Bronchial epithelial cell (primary cell): ENCODE results near the gene CD99L2. TPM values are rescaled to one million over a fixed set of nuclear protein-coding genes. Genes with fewer than 3 reads are reported as not detected.

Experiments used
- DNase-seq: peaks from one replicate; pipeline ENCODE4 v3.0.0-alpha.2; 2010; ENCODE audit warnings: low read depth
- FAIRE-seq: peaks from 2 replicates; lab custom pipeline; 2011; peaks lifted over from hg19 to GRCh38; lab: Jason Lieb, UNC
- H3K27me3 ChIP-seq: 2 replicates; pipeline ENCODE4 v1.5.1; 2011; ENCODE audit warnings: low read length; ENCODE audit not compliant: control insufficient read depth, insufficient read depth
- H3K36me3 ChIP-seq: 2 replicates; pipeline ENCODE4 v1.5.1; 2011; ENCODE audit warnings: low read length; ENCODE audit not compliant: control insufficient read depth, insufficient read depth
- H3K4me3 ChIP-seq: 2 replicates; pipeline ENCODE4 v1.5.1; 2011; ENCODE audit warnings: mild to moderate bottlenecking, low read depth, low read length, control low read depth
- CTCF ChIP-seq: IDR thresholded peaks from 2 replicates; pipeline ENCODE4 v1.5.1; 2011; ENCODE audit warnings: mild to moderate bottlenecking, moderate library complexity, low read length, control low read depth, inconsistent platforms; ENCODE audit not compliant: insufficient read depth, severe bottlenecking
- total RNA-seq: library from RNA; depleted of rRNA; stranded (reverse); fragments of >200 nt; gene quantifications from 2 replicates; pipeline ENCODE4 v1.2.1, GENCODE V29; 2014

Gene CD99L2
- total RNA-seq, 1 donor from 2014 or later: 10.8 TPM

DNA sequence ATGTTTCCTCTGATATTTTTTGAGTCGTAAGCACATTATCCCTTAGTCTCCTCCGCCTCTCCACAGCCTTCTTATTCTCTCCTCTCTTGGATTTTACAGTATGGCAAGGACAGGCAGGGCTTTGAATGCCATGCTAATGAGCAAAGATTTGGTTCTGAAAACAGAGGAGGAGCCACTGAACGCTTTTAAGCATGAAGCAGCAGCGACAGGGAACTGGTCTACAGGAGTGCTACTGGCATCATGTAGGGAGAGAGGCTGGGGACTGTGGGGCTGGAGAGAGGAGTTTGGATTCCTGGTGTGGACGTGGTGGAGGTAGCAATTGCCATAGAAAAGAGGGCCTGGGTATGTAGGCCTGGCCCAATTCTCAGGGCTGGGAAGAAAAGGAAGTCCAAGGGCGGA, 4.6 kb upstream of the CD99L2 start:
- no peaks in the 10 kb centered on the region for H3K27me3 ChIP-seq
- no peak for TF ChIP-seq CTCF
- H3K4me3 ChIP-seq: no peak overlapping the region
- no peak for DNase-seq
- FAIRE-seq: peak; percentile 28
- no peaks in the 10 kb centered on the region for H3K36me3 ChIP-seq

DNA sequence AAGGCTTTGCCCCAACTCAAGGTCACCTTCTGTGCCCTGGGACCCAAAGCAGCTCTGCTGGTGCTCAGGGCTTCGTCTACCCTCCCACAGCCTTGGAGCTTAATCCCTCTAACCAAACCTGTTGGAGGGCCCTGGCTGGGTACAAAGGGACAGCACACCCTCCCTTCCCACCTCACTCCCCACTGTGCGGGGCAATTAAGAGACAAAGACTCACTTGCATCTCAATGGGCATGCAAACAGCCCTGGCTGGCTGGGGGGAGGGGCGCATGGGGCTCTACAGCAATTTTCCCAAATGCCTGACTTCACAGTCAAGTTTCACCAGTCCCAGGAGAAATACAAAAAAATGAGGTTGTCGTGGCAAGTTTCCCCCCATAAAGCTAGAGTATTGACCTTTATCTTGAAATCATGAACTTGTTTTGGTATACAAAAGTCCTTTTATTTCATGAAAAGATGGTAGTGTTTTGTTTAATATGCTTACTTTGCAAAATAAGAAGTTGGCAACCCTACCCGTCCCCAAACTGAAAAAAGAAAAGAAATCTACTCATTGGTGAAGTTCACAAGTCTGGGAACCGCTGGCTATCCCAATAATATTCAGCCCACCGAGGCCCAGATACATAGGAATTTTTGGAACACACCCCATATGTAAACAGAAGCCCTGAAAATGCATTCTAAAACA, 4.1 kb upstream of the CD99L2 start:
- DNase-seq (no peak), FAIRE-seq (no peak)
- Histone ChIP-seq H3K4me3 (no peak overlapping the region), H3K36me3 (no peaks in the 10 kb centered on the region), H3K27me3 (no peaks in the 10 kb centered on the region)
- no peak for TF ChIP-seq CTCF

DNA sequence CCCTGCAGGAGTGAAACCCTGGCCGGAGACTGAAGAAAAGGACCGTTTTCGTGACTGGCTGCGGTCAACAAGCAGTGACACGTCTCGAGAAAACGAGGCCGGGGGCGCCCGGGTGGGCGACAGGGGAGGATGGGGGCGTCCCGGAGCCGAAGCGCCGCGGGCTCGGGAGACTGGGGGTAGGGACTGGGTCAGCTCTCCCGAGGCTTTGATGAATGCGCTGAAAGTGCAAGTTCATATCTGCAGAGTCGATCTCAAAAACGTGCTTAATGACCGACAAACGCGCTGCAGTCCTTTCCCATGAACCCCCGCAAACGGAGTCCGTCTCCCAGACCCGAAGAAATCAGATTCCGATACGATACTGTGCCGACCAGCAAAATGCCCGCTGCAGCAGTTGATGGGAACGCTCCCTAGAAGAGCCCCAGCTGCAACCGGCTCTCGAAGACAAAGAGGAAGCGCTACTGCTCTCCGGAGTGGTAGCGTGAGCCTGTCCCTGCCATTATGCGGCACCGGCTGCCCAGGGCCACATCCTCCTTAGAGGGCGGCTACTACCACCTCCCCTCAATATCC, 806 bp upstream of the CD99L2 start:
- Histone ChIP-seq H3K36me3 (no peaks in the 10 kb centered on the region), H3K4me3 (peak overlapping the region; percentile 69), H3K27me3 (no peaks in the 10 kb centered on the region)
- TF ChIP-seq CTCF: no peak
- FAIRE-seq: no peak
- peak; percentile 8 for DNase-seq

DNA sequence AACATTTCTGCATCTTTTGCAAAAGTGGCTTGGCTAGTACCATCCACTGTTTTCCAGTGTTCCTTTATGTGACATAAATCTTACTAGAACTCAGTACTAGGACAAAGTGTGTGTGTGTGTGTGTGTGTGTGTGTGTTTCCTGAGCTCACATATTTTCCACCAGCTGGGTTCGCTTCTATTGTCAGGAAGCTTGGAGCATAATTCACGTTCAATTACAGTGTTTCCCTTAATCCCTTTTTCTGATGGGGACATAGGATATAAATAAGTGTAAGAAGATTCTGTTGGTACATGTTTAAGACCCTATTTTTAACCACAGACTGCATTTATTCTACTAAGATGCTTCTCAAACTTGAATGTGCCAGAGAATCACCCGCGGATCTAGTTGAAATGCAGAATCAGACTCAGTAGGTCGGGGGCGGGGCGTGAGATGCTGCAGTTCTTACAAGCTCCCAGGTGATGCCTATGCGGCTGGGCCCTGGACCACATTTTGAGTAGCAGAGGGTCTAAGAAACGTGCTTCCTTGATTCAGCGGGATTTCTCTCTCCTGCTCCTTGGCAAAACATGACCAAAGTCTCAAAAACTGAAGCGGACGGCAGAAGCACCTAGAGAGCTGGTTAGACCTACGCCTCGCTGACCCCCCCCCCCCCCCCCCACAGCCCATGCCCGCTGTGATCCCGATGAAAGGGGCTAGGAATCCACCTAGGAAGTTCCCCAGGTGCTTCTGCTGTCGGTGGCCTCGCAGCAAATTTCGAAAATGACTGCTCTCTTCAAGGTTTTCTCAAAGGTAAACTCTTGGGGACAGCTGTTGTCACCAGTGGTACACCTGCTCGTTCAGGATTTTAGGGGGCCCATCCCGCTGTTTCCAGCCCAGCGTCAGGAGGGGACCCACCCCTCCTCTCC, 797 bp downstream of the CD99L2 start:
- H3K4me3 ChIP-seq: peak overlapping the region; percentile 69
- no peak for TF ChIP-seq CTCF
- no peaks in the 10 kb centered on the region for H3K36me3 ChIP-seq
- DNase-seq (no peak), FAIRE-seq (no peak)
- H3K27me3 ChIP-seq: no peaks in the 10 kb centered on the region

DNA sequence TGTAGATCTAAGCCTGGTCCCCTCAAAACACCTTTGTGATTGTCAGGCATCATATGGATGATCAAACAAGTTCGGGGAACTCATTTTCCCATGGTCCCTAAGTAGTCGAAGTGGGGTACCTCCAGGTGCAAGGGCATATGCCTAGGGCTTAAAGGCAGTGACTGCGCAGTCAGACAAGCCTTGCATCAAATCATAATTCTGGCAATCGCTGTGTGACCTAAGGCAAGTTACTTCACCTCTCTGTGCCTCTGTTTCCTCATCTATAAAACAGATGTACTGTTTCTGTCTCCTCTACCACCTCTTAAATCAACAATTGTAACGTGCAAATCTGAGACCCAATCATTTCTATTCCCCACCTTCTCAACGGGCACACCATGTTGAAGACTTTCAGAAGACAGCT, 1.8 kb downstream of the CD99L2 start:
- DNase-seq (no peak), FAIRE-seq (no peak)
- no peaks in the 10 kb centered on the region for H3K27me3 ChIP-seq
- no peak for TF ChIP-seq CTCF
- H3K4me3 ChIP-seq: no peak overlapping the region
- H3K36me3 ChIP-seq: no peaks in the 10 kb centered on the region
